Mesenchymal stem cell (in vitro differentiated cells and primary cell): ENCODE results near the gene PTGES2.

Source experiments
- DNase-seq: peaks from one replicate; pipeline ENCODE4 v3.0.0-alpha.2; 2013
- H2AFZ ChIP-seq: one replicate; pipeline ENCODE4 v1.6.1; 2013; ENCODE audit warnings: low read depth, mild to moderate bottlenecking, control low read depth, inconsistent platforms, low read length, moderate library complexity
- H2AK5ac ChIP-seq: 2 replicates; pipeline ENCODE4 v1.6.1; 2013; ENCODE audit warnings: low read length, moderate library complexity, mild to moderate bottlenecking, inconsistent platforms; ENCODE audit not compliant: severe bottlenecking
- H2BK120ac ChIP-seq: one replicate; pipeline ENCODE4 v1.6.1; 2013; ENCODE audit warnings: low read depth, mild to moderate bottlenecking, inconsistent platforms, low read length, moderate library complexity
- H2BK12ac ChIP-seq, 2 experiments: one replicate each; pipeline ENCODE4 v1.6.1; 2013; ENCODE audit warnings: inconsistent platforms in 2 of 2, low read length in 2 of 2, mild to moderate bottlenecking in 2 of 2, moderate library complexity in 2 of 2, control low read depth in 1 of 2
- H2BK15ac ChIP-seq: one replicate; pipeline ENCODE4 v1.6.1; 2013; ENCODE audit warnings: mild to moderate bottlenecking, low read depth, inconsistent platforms; ENCODE audit not compliant: poor library complexity, severe bottlenecking
- H2BK5ac ChIP-seq: 2 replicates; pipeline ENCODE4 v1.6.1; 2013; ENCODE audit warnings: low read depth, mild to moderate bottlenecking, low read length, control low read depth, inconsistent platforms; ENCODE audit not compliant: poor library complexity, severe bottlenecking
- H3K14ac ChIP-seq, 2 experiments: one replicate each; pipeline ENCODE4 v1.6.1; 2013; ENCODE audit warnings: inconsistent platforms in 2 of 2, low read length in 2 of 2, control low read depth in 1 of 2, mild to moderate bottlenecking in 1 of 2, moderate library complexity in 1 of 2
- H3K18ac ChIP-seq, 2 experiments: one replicate each; pipeline ENCODE4 v1.6.1; 2013; ENCODE audit warnings: inconsistent platforms in 2 of 2, low read length in 2 of 2, control low read depth in 1 of 2, low read depth in 1 of 2, mild to moderate bottlenecking in 1 of 2
- H3K23ac ChIP-seq, 2 experiments: one replicate each; pipeline ENCODE4 v1.6.1; 2013; ENCODE audit warnings: inconsistent platforms in 2 of 2, low read length in 2 of 2, mild to moderate bottlenecking in 2 of 2, moderate library complexity in 2 of 2, control low read depth in 1 of 2
- H3K27ac ChIP-seq: 2 replicates; pipeline ENCODE4 v1.5.1; 2013; ENCODE audit warnings: mild to moderate bottlenecking, moderate library complexity, low read length, control low read depth, inconsistent platforms; ENCODE audit not compliant: poor library complexity, severe bottlenecking
- H3K27me3 ChIP-seq, 2 experiments: 2 replicates each; pipeline versions ENCODE4 v1.6.1 to v1.7.0; 2013; ENCODE audit warnings: low read length in 2 of 2, mild to moderate bottlenecking in 2 of 2, moderate library complexity in 2 of 2, control low read depth in 1 of 2, inconsistent platforms in 1 of 2; ENCODE audit not compliant: control insufficient read depth in 1 of 2, insufficient read depth in 1 of 2
- H3K36me3 ChIP-seq, 2 experiments: 2 replicates each; pipeline versions ENCODE4 v1.6.1 to v1.7.0; 2013; ENCODE audit warnings: low read length in 2 of 2, control low read depth in 1 of 2, inconsistent platforms in 1 of 2, low read depth in 1 of 2, mild to moderate bottlenecking in 1 of 2; ENCODE audit not compliant: insufficient read depth in 2 of 2, control insufficient read depth in 1 of 2
- H3K4ac ChIP-seq, 2 experiments: one replicate each; pipeline ENCODE4 v1.6.1; 2013; ENCODE audit warnings: inconsistent platforms in 2 of 2, low read length in 2 of 2, mild to moderate bottlenecking in 2 of 2, moderate library complexity in 2 of 2, control low read depth in 1 of 2, low read depth in 1 of 2
- H3K4me1 ChIP-seq: 2 replicates; pipeline ENCODE4 v1.6.1; 2013; ENCODE audit warnings: low read depth, low read length, control low read depth; ENCODE audit not compliant: control insufficient read depth, insufficient read depth
- H3K4me2 ChIP-seq: 2 replicates; pipeline ENCODE4 v1.6.1; 2013; ENCODE audit warnings: low read length, mild to moderate bottlenecking, inconsistent platforms; ENCODE audit not compliant: poor library complexity, severe bottlenecking
- H3K4me3 ChIP-seq, 2 experiments: 2 replicates each; pipeline versions ENCODE4 v1.5.1 to v1.7.0; 2013; ENCODE audit warnings: low read length in 2 of 2, mild to moderate bottlenecking in 2 of 2, control low read depth in 1 of 2, low read depth in 1 of 2; ENCODE audit not compliant: insufficient read depth in 1 of 2
- H3K79me1 ChIP-seq: replicated peaks from 2 replicates; pipeline ENCODE4 v1.6.1; 2013; ENCODE audit warnings: mild to moderate bottlenecking, control low read depth, low read length, inconsistent platforms; ENCODE audit not compliant: poor library complexity, severe bottlenecking
- H3K9ac ChIP-seq: 2 replicates; pipeline ENCODE4 v1.7.0; 2013; ENCODE audit warnings: mild to moderate bottlenecking, low read length, moderate library complexity
- H3K9me3 ChIP-seq: 2 replicates; pipeline ENCODE4 v1.7.0; 2013; ENCODE audit warnings: mild to moderate bottlenecking, low read length; ENCODE audit not compliant: control insufficient read depth
- H4K8ac ChIP-seq: one replicate; pipeline ENCODE4 v1.6.1; 2013; ENCODE audit warnings: inconsistent platforms, mild to moderate bottlenecking, low read length, moderate library complexity
- H4K91ac ChIP-seq: one replicate; pipeline ENCODE4 v1.6.1; 2013; ENCODE audit warnings: mild to moderate bottlenecking, low read length, inconsistent platforms
- WGBS: methylation state at CpG from one replicate; pipeline ENCODE4 v1.1.7; 2013; ENCODE audit warnings: mixed read lengths; 5-methylcytosine and 5-hydroxymethylcytosine counted together

The PTGES2 gene

DNA sequence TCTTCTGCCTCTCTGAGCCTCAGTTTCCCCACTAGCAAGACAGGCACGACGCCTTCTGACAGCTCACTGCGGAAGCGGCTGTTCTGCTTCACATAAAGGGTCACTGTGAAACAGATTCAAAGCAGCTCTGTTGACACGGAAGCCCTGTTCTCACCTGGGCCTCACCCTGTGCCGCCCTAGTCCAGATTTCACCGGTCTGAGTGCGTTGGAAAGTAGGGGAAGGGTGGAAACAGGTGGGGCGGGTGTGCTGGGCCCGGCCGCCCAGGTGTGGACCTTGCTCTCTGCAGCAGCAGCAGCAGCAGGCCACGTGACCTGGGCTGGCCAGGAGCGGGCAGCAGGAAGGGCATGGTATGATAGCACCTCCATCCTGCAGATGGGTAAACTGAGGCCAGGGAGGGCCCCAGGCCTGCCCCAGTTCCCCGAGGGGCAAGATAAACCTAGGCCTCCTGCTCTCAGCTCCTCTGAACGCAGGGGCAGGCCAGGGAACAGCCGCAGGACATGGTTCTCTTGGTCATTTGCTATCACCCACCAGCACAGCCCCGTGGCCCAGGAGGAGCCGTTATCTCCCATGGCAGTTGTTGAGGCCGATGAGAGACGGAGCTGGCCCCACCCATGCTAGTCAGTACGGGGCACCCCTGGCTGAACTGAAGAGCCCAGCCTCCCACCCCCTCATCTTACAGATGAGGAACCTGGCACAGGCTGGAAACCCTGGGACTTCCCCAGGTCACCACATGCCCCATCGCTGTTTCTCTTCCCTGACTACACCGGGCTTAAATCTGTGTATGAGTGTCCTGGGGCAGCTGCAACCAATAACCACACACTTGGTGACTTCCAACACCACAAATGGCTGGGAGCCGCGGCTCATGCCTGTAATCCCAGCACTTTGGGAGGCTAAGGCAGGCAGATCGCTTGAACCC lies 12.1 kb downstream of the PTGES2 start:
- H3K14ac ChIP-seq, result no peak overlapping the region
- 94% methylated on average over 26 of the region's 26 CpGs for WGBS

DNA sequence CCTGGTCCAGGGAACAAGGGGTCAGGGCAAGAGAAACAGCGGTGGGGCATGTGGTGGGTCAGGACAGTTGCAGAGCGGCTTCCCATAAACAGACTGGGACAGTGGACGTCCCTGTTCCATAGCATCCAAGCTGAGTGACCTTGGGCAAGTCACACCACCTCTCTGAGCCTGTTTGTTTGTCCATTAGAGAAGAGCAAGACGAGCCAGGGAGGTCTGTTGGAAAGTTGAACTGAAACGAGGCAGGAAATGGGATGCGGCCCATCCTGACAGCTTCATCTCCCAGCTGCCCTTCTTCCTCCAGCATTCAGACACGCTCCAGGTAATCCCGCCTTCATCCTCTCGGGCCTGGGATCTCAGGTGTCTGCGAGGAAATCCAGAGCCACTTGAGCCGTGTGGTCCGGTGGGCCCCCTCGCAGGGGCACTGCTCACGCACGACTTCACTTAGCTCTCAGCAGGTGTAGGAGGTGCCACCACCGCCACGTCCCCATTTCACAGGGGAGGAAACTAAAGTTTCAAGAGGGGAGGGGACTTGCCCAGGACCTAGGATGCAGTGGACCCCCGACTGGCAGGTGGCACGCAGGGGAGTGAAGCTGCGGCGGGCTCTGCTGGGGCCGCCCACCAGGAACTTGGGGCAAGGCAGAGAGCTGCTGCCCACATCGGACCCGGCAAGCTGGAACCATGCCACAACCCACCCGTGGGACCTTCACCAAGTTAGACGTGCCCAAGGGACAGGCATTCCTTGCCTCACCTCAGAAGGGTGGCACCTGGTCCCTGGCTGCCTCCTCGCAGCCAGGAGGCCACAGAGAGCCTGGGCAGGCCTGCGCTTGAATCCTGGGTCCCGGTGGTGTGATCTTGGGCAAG lies 13.0 kb downstream of the PTGES2 start:
- DNase-seq, result no peak
- no peak overlapping the region for H3K4me3 ChIP-seq
- no peak overlapping the region for H3K27ac ChIP-seq
- H3K4me2 ChIP-seq, result no peak overlapping the region
- 92% methylated on average over 29 of the region's 29 CpGs for whole genome bisulfite sequencing
- H3K27me3 ChIP-seq, result no peaks in the 10 kb centered on the region
- no peak overlapping the region for H3K18ac ChIP-seq
- H4K91ac ChIP-seq, result peak overlapping the region; percentile 21
- no peak overlapping the region for H3K9ac ChIP-seq
- no peaks in the 10 kb centered on the region for H3K9me3 ChIP-seq
- peaks cover 5% of the 10 kb centered on the region for H3K4me1 ChIP-seq
- H2BK12ac ChIP-seq, result no peak overlapping the region
- H3K79me1 ChIP-seq, result no peaks in the 10 kb centered on the region
- H3K4ac ChIP-seq, result no peak overlapping the region
- H3K14ac ChIP-seq, result no peak overlapping the region
- H4K8ac ChIP-seq, result no peak overlapping the region
- no peak overlapping the region for H2AFZ ChIP-seq
- no peak overlapping the region for H3K23ac ChIP-seq
- H3K36me3 ChIP-seq, result peaks cover 4 to 40% of the 10 kb centered on the region in 2 experiments
- no peak overlapping the region for H2BK120ac ChIP-seq
- H2BK5ac ChIP-seq, result no peak overlapping the region
- no peak overlapping the region for H2BK15ac ChIP-seq
- H2AK5ac ChIP-seq, result no peak overlapping the region

More for the DNA sequence above, 12.1 kb downstream of the PTGES2 start:
- H2BK12ac ChIP-seq, result no peak overlapping the region
- H2AK5ac ChIP-seq, result no peak overlapping the region
- no peaks in the 10 kb centered on the region for H3K79me1 ChIP-seq
- H3K9me3 ChIP-seq, result no peaks in the 10 kb centered on the region
- H3K27me3 ChIP-seq, result no peaks in the 10 kb centered on the region
- no peak overlapping the region for H2BK120ac ChIP-seq
- no peak overlapping the region for H3K4me3 ChIP-seq
- no peak overlapping the region for H3K27ac ChIP-seq
- no peak overlapping the region for H3K18ac ChIP-seq
- peak overlapping the region; percentile 21 for H4K91ac ChIP-seq
- no peak overlapping the region for H3K4me2 ChIP-seq
- H3K36me3 ChIP-seq, result peaks cover 3 to 42% of the 10 kb centered on the region in 2 experiments
- DNase-seq, result no peak
- H3K4ac ChIP-seq, result no peak overlapping the region
- H3K4me1 ChIP-seq, result peaks cover 5% of the 10 kb centered on the region
- H2BK15ac ChIP-seq, result no peak overlapping the region
- no peak overlapping the region for H2BK5ac ChIP-seq
- H2AFZ ChIP-seq, result no peak overlapping the region
- no peak overlapping the region for H3K9ac ChIP-seq
- no peak overlapping the region for H3K23ac ChIP-seq
- no peak overlapping the region for H4K8ac ChIP-seq

DNA sequence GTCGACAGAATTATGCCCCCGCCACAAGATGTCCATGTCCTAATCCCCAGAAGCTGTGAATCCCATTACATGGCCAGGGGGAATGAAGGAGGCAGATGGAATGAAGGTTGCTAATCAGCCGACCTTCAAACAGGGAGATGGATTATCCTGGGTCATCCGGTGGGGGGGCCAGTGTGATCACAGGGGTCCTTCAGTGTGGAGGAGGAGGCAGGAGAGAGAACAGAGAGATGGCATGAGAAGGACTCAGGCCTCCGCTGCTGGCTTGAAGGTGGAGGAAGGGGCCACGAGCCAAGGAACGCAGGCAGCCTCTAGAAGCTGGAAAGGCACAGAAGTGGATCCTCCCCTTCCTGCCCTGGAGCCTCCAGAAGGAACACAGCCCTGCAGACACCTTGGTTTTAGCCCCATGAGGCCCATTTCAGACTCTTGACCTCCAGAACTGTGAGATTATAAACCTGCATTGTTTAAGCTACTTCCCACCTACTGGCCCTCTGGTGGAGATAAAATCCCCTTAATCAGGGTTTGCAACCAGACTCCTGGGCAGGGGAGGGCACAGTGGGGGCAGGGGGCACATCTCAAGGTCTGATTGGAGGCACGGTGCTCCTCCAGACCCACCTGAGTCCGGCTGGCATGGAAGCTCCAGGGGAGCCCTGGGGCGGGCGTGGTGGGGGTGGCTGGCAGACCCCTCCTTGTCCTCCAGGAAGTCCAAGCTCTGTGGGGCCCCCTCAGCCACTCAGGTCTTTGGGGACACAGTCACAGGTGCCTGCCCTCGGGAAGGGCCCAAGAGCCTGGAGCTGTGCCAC lies 13.8 kb downstream of the PTGES2 start:
- Histone ChIP-seq H3K27ac (no peak overlapping the region), H2BK12ac (no peak overlapping the region), H3K14ac (no peak overlapping the region), H4K8ac (no peak overlapping the region), H3K4me1 (peaks cover 5% of the 10 kb centered on the region), H3K4ac (no peak overlapping the region), H3K9me3 (no peaks in the 10 kb centered on the region), H4K91ac (no peak overlapping the region), H3K4me2 (no peak overlapping the region), H3K79me1 (no peaks in the 10 kb centered on the region), H2BK5ac (no peak overlapping the region), H3K4me3 (no peak overlapping the region), H2BK15ac (no peak overlapping the region), H3K27me3 (no peaks in the 10 kb centered on the region), H3K18ac (no peak overlapping the region), H3K23ac (no peak overlapping the region), H3K36me3 (peaks cover 12 to 41% of the 10 kb centered on the region in 2 experiments), H3K9ac (no peak overlapping the region), H2AK5ac (no peak overlapping the region), H2AFZ (no peak overlapping the region), H2BK120ac (no peak overlapping the region)
- DNase-seq, result no peak
- 96% methylated on average over 12 of the region's 12 CpGs for WGBS
